Upper lobe of left lung (tissue), 6 donors: ENCODE data around the gene PCBP3. TPM values are rescaled to one million over a fixed set of nuclear protein-coding genes. Genes with fewer than 3 reads are reported as not detected.

ENCODE experiments used
- ATAC-seq, 2 donors: fragments of 200-7000 bp; cut with Tn5 transposase; one replicate each; pipeline ENCODE4 v1.9.1; 2022; ENCODE audit warnings: mild to moderate bottlenecking in 2 of 2, moderate library complexity in 2 of 2; ENCODE audit not compliant: low FRiP score in 2 of 2
- DNase-seq, 2 donors: peaks; one replicate each; pipeline ENCODE4 v3.0.0-alpha.2; 2019 to 2020
- H3K27ac ChIP-seq, 4 donors: fragments of 200-600 bp; sonication (generic); one replicate each; pipeline ENCODE4 v1.5.1; 2016 to 2019
- H3K27me3 ChIP-seq, 4 donors: fragments of 200-600 bp; sonication (generic); one replicate each; pipeline ENCODE4 v1.5.1; 2017 to 2019
- H3K36me3 ChIP-seq, 4 donors: fragments of 200-600 bp; sonication (generic); one replicate each; pipeline ENCODE4 v1.5.1; 2016 to 2019
- H3K4me1 ChIP-seq, 4 donors: fragments of 200-600 bp; sonication (generic); one replicate each; pipeline ENCODE4 v1.5.1; 2018 to 2019
- H3K4me3 ChIP-seq, 4 donors: fragments of 200-600 bp; sonication (generic); one replicate each; pipeline ENCODE4 v1.5.1; 2017 to 2019; ENCODE audit warnings: mild to moderate bottlenecking in 2 of 4, moderate library complexity in 1 of 4
- H3K9me3 ChIP-seq, 4 donors: fragments of 200-600 bp; sonication (generic); one replicate each; pipeline ENCODE4 v1.5.1; 2018 to 2019
- EP300 ChIP-seq, 4 donors: sonication (generic); formaldehyde crosslinking; IDR thresholded peaks; one replicate each; pipeline ENCODE4 v1.5.1; 2017; ENCODE audit warnings: antibody characterized with exemption in 4 of 4, control low read depth in 2 of 4
- POLR2A ChIP-seq, 4 donors: fragments of 450-650 bp; IDR thresholded peaks; one replicate each; pipeline ENCODE4 v1.5.1; 2016 to 2017; ENCODE audit warnings: antibody characterized with exemption in 4 of 4, mild to moderate bottlenecking in 2 of 4
- POLR2AphosphoS5 ChIP-seq, 2 donors: sonication (generic); formaldehyde crosslinking; IDR thresholded peaks; one replicate each; pipeline ENCODE4 v1.5.1; 2017; ENCODE audit warnings: antibody characterized with exemption in 2 of 2
- WGBS, 2 donors: methylation state at CpG; one replicate each; pipeline ENCODE4 v1.1.5; 2017 to 2018; 5-methylcytosine and 5-hydroxymethylcytosine counted together
- total RNA-seq, 6 donors: library from RNA; depleted of rRNA in 4 of 6; stranded (reverse); fragments of >200 nt in 4 of 6; gene quantifications; one replicate each; pipeline versions ENCODE4 v1.1.0 to v1.2.1, GENCODE V29; 2016 to 2021
- TF ChIP-seq, protein P1 (sequence below), 6 experiments: fragments of 450-650 bp in 4 of 6; fragments of 200-600 bp in 2 of 6; sonication (generic) in 2 of 6; IDR thresholded peaks; one replicate each; pipeline ENCODE4 v1.5.1; 2016 to 2019; ENCODE audit warnings: antibody characterized with exemption in 6 of 6
- donor health status: DM: no; HTN: no; CAD: no; lungs with moderate emphysema.
- donor health status: DM: no; HTN: yes; CAD: no; lungs with severe emphysema.

Gene PCBP3
- total RNA-seq, 6 donors from 2014 or later, result 0.78 to 10.5 (median 3.3) TPM

DNA sequence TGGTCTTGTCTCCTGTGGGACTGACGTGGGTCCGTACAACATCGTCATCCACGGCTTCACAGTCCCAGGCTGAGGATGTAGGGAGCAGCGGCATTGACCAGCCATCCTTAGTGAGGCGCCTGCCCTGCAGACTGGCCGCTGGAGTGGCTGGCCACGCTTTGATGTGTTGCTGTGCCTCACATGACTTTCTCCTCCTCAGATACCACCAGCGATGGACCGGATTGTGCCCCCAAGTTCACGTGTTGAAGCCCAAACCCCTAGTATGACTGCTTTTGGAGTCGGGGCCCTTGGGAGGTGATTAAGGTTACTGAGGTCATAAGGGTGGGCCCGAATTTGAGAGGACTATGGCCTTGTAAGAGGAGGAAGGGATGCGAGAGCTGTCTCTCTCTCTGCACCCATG lies 122.5 kb downstream of the PCBP3 start:
- no peak overlapping the region for H3K4me3 ChIP-seq
- no peak for ATAC-seq
- no peak overlapping the region for H3K27ac ChIP-seq
- H3K27me3 ChIP-seq, result no peaks in the 10 kb centered on the region
- DNase-seq, result no peak
- H3K36me3 ChIP-seq, result no peaks in the 10 kb centered on the region
- H3K4me1 ChIP-seq, result no peaks in the 10 kb centered on the region
- no peak for TF ChIP-seq POLR2AphosphoS5 (IDR thresholded peaks at IDR 0.05)
- no peak for TF ChIP-seq EP300 (IDR thresholded peaks at IDR 0.05)
- TF ChIP-seq, protein P1, sequence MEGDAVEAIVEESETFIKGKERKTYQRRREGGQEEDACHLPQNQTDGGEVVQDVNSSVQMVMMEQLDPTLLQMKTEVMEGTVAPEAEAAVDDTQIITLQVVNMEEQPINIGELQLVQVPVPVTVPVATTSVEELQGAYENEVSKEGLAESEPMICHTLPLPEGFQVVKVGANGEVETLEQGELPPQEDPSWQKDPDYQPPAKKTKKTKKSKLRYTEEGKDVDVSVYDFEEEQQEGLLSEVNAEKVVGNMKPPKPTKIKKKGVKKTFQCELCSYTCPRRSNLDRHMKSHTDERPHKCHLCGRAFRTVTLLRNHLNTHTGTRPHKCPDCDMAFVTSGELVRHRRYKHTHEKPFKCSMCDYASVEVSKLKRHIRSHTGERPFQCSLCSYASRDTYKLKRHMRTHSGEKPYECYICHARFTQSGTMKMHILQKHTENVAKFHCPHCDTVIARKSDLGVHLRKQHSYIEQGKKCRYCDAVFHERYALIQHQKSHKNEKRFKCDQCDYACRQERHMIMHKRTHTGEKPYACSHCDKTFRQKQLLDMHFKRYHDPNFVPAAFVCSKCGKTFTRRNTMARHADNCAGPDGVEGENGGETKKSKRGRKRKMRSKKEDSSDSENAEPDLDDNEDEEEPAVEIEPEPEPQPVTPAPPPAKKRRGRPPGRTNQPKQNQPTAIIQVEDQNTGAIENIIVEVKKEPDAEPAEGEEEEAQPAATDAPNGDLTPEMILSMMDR (IDR thresholded peaks at IDR 0.05), result no peak
- no peak for TF ChIP-seq POLR2A (IDR thresholded peaks at IDR 0.05)
- 81 to 91% methylated on average over 10 to 14 of the region's 14 CpGs for WGBS, 2 donors
- H3K9me3 ChIP-seq, result no peaks in the 10 kb centered on the region

DNA sequence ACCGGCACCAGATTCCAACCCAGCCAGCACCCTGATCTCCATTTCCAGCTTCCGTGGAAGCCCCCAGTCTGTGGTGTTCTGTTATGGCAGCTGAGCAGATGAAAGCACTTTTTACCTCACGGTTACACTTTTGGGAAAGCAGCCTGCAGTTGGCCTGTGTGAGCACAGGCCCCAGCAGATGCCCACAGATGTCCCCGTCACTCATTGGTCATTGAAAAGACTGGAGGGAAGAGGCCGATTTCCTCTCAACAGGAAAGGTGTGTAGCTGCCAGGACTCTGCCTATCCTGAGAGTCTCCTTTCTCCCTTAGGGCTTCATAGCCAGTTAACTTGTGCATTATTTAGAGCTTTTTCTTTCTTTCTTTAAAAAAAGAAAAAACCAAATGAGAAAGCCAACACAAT lies 123.0 kb downstream of the PCBP3 start:
- 78 to 80% methylated on average over 5 of the region's 5 CpGs for WGBS, 2 donors
- no peak for DNase-seq
- no peak for TF ChIP-seq EP300 (IDR thresholded peaks at IDR 0.05)
- TF ChIP-seq, protein P1 (IDR thresholded peaks at IDR 0.05), result no peak
- no peak for TF ChIP-seq POLR2AphosphoS5 (IDR thresholded peaks at IDR 0.05)
- no peak for TF ChIP-seq POLR2A (IDR thresholded peaks at IDR 0.05)

DNA sequence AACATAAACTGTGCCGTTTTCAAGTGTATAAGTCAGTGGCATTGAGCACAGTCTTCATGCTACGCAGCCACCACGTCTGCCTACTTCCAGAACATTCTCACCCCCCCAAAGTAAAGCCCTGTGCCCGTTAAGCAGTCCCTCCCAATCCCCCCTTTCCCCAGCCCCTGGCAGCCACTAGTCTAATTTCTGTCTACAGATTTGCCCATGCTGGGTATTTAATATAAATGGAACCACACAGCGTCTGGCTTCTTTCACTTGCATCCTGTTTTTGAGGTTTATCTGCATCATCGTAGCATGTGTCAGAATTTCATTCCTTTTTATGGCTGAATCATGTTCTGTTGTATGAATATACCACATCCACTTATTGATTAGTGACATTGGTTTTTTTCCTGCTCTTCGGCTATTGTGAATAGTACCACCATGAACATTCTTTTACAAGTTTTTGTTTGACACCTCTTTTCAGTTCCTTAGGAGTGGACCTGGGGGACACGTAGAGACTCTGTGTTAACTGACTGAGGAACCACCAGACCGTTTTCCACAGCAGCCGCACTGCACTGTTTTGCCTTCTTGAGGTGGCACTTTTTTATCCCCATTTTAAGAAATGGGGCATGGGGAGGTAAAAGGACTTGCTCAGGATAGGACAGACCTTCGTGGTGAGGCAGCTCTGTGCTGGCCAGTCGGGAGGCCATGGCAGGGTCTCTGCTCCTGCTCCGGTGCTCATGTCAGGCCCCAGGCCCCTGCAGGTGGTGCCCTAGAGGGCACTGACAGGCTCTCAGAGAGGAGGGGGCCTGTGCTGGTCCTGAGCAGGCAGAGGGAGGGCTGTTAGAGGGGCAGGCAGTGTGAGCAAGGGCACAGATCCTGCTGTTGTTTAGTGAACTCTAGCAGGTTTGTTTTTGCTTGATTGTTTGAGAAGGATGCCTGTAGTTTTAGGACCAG lies 123.8 kb downstream of the PCBP3 start:
- Histone ChIP-seq H3K4me1 (no peaks in the 10 kb centered on the region), H3K9me3 (no peaks in the 10 kb centered on the region), H3K4me3 (no peak overlapping the region), H3K27ac (no peak overlapping the region), H3K36me3 (no peaks in the 10 kb centered on the region), H3K27me3 (no peaks in the 10 kb centered on the region)
- 77 to 81% methylated on average over 10 to 13 of the region's 13 CpGs for WGBS, 2 donors
- TF ChIP-seq POLR2A (IDR thresholded peaks at IDR 0.05), result no peak
- TF ChIP-seq POLR2AphosphoS5 (IDR thresholded peaks at IDR 0.05), result no peak
- TF ChIP-seq, protein P1 (IDR thresholded peaks at IDR 0.05), result no peak
- TF ChIP-seq EP300 (IDR thresholded peaks at IDR 0.05), result no peak
- ATAC-seq (no peak), DNase-seq (no peak)

More for the DNA sequence above, 123.0 kb downstream of the PCBP3 start:
- Histone ChIP-seq H3K4me3 (no peak overlapping the region), H3K9me3 (no peaks in the 10 kb centered on the region), H3K27ac (no peak overlapping the region), H3K27me3 (no peaks in the 10 kb centered on the region), H3K36me3 (no peaks in the 10 kb centered on the region), H3K4me1 (no peaks in the 10 kb centered on the region)
- ATAC-seq, result no peak

DNA sequence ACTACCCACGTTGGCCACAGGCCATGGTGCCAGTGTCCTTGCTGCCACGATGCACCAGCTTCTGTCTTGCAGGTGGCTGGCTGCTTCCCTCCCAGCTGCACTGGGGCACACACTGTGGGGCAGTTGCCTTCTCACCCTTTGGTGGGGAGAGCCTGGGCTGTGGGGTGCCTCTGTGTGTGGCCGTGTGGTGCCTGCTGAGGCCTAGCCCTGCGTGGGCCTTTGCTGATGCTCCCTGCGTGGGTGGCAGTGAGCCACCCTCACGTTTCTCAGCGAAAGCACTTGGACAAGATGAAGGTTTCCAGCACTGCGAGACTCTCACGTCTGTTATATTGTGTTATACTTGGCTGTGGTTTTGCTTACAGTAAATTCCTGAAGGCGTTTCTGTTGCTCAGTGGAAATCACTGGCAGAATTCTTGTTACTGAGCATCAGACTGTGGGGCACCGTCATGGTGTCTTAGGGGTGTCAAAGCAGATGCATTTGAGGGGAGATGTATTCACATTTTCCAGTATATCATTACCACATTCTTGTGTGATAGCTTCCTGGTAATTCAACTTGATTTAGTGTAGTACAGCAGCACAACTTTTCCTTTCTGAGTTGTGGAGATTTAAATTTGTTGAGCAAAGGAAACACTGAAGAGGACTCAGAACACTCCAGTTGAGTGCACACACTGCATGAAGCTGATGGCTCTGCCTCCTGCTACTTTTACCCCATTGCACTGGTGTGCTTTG lies 124.7 kb downstream of the PCBP3 start:
- H3K4me1 ChIP-seq, result no peaks in the 10 kb centered on the region
- no peaks in the 10 kb centered on the region for H3K9me3 ChIP-seq
- ATAC-seq (no peak), DNase-seq (no peak)
- H3K36me3 ChIP-seq, result no peaks in the 10 kb centered on the region
- 62 to 67% methylated on average over 9 to 11 of the region's 11 CpGs for WGBS, 2 donors
- no peak overlapping the region for H3K4me3 ChIP-seq
- no peaks in the 10 kb centered on the region for H3K27me3 ChIP-seq
- no peak for TF ChIP-seq POLR2A (IDR thresholded peaks at IDR 0.05)
- no peak for TF ChIP-seq POLR2AphosphoS5 (IDR thresholded peaks at IDR 0.05)
- TF ChIP-seq, protein P1 (IDR thresholded peaks at IDR 0.05), result no peak
- no peak for TF ChIP-seq EP300 (IDR thresholded peaks at IDR 0.05)
- H3K27ac ChIP-seq, result no peak overlapping the region
